ENCODE results near the gene SAMM50.
"Not testable (repeated sequence)": the region's sequence is repeated elsewhere in the genome, so short reads cannot be mapped to it uniquely, and the experiment has no call there.

SAMM50 gene

DNA sequence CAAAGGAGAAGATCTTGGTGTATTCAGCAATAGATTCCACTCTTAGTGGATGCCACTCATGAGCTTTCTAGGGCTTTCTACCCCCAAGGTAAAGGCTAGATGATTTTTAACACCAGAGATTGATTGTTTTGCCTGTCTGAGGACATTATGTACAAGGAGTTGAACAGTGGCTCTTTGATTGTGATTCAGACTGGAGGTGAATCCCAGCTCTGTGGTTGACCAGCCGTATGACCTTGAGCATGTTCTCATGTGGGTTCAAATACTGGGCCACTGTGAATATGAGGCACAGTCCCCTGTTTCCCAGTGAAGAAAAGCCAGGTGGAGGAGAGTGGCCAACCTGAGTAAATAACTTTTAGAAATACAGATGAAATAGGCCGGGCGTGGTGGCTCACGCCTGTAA lies 44.9 kb downstream of the SAMM50 start:
- DNase-seq (ENCODE audit: low spot score), result no peak

GRCh38 chr22:44001521-44001920 lies 46.3 kb downstream of the SAMM50 start:
- no peak for DNase-seq (ENCODE audit: low spot score)

DNA sequence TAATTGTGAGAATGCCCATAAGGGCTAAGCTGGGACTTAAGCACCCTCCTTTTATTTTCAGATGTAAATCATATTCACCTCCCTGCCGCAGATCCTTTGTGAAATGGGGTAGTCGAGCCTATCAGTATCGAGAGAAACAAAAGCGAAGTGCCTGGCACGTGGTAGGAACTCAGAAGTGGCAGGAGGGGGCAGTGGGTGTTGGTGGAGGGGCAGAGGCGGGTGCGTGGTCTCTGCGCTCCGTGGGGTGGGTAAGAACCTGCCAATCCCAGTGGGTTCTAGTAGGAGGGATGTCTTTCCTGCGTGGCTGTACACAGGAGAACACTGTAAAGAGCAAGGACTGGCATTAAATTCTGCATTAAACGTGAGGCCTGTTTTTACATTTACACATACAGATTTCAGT lies 47.1 kb downstream of the SAMM50 start:
- no peak for DNase-seq (ENCODE audit: low spot score)

GRCh38 chr22:44002997-44003396 lies 47.8 kb downstream of the SAMM50 start:
- DNase-seq (ENCODE audit: low spot score), result no peak

- DNase-seq (ENCODE audit: low spot score), result no peak
Measured at GRCh38 chr22:44003405-44004103, 48.3 kb downstream of the SAMM50 start.

- no peak for DNase-seq (ENCODE audit: low spot score)
Measured at GRCh38 chr22:44004104-44004460, 48.8 kb downstream of the SAMM50 start.

DNA sequence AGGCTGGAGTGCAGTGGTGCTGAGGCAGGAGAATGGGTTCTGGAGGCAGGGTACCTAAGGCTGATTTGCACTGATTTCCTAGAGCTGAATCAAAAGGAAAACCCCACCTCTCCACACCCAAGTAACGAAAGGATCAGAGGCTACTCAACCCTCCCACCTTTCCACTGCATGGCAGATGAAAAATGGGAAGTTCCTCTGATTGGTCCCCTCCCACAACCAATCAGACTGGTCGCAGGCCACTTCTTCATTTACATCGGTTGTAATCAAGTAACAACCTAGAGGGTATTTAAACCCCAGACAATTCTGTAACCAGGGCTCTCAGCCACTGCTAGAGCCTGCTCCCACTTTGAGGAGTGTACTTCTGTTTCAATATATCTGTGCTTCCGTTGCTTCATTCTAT lies 50.3 kb downstream of the SAMM50 start:
- no peak for DNase-seq (ENCODE audit: low spot score)

- no peak for DNase-seq (ENCODE audit: low spot score)
Measured at GRCh38 chr22:44012162-44012561, 56.9 kb downstream of the SAMM50 start.

DNA sequence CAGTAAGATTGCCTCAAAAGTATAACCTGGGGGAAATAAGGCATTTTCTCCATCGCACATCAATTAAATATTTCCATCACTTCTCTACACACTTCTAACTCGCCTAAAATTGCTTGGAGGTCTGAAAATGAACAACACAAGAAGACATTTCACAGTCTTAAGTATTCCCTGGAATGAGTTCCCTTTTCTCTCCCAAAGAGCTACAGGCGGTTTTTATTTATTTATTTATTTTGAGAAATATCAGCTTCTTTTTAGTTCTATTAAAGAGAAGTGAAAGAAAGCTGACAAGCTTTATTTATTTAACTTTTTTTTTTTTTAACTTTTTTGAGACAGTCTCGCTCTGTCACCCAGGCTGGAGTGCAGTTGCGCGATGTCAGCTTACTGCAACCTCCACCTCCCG lies 57.3 kb downstream of the SAMM50 start:
- DNase-seq (ENCODE audit: low spot score), result no peak

DNA sequence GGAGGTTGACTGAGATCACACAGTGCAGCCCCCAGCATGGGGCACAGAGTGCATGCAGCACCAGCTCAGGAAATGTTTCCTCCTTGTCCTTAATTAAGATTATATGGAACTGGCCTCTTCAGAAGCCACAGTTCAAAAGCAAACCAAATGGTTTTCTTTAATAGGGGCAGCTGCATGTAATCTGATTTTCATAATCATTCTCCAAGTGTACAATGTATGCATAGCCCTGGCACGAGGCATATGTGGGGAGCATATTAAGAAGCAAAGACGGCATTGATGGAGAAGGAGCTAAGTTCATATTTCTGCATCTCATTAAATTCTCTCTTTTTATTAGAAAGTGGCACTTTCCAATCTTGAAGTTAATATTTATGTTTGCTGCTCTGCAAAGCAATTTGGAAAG lies 59.0 kb downstream of the SAMM50 start:
- DNase-seq (ENCODE audit: low spot score), result no peak

- DNase-seq (ENCODE audit: low spot score), result not testable (repeated sequence)
Measured at GRCh38 chr22:44016586-44016985, 61.3 kb downstream of the SAMM50 start.

GRCh38 chr22:44018594-44018993 lies 63.4 kb downstream of the SAMM50 start:
- DNase-seq (ENCODE audit: low spot score), result no peak

- DNase-seq (ENCODE audit: low spot score), result no peak
Measured at GRCh38 chr22:44019416-44019815, 64.2 kb downstream of the SAMM50 start.

GRCh38 chr22:44019846-44020245 lies 64.6 kb downstream of the SAMM50 start:
- DNase-seq (ENCODE audit: low spot score), result no peak

GRCh38 chr22:44020981-44021380 lies 65.7 kb downstream of the SAMM50 start:
- no peak for DNase-seq (ENCODE audit: low spot score)

GRCh38 chr22:44023404-44024287 lies 68.4 kb downstream of the SAMM50 start:
- DNase-seq (ENCODE audit: low spot score), result no peak

GRCh38 chr22:44024288-44024921 lies 69.2 kb downstream of the SAMM50 start, which contains the start of gene PARVB:
Gene PARVB, plus strand, starts transcription at chr22:44024302. Its CDS starts 38 bp downstream, at chr22:44024340.
- no peak for DNase-seq (ENCODE audit: low spot score)

DNA sequence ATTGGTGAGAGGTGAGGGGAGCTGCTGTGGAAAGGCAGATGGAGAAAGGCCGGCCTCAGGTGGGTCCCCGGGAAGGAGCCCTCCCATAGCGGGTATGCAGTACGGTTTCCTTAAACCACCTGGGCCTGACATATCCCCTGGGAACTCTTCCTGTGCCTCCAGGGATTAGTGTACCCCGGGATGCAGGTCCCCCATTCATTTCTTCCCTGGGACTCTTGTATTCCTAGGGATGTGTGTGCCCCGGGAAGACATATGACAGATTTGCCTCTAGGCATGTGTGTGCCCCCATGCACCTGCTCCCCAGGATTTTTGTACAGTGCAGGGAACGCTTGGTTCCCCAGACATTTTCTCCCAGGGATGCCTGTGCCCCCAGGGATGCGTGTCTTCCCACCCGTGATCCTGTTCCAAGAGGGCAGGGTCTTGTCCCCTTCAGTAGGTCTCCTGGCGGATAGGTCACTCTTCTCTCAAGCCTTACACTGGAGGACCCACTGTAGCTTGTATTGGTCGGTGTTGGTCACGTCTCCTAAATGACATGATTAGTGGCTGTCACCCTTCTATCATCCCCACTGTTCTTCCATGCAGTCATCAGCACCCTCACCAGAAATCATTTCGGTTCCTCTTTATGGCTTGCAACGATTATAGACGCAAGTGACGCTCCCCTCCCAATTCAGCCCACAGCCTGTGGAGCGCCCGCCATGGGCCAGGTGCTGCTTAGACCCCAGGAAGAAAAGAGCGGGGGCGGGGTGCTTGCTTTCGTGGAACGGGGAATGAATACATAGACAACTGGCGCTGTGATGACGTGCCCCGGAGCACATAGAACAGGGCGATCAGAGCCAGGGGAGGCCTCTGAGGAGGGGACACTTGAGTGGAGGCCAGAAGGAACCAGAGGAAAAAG lies 70.2 kb downstream of the SAMM50 start:
- DNase-seq (ENCODE audit: low spot score), result no peak

DNA sequence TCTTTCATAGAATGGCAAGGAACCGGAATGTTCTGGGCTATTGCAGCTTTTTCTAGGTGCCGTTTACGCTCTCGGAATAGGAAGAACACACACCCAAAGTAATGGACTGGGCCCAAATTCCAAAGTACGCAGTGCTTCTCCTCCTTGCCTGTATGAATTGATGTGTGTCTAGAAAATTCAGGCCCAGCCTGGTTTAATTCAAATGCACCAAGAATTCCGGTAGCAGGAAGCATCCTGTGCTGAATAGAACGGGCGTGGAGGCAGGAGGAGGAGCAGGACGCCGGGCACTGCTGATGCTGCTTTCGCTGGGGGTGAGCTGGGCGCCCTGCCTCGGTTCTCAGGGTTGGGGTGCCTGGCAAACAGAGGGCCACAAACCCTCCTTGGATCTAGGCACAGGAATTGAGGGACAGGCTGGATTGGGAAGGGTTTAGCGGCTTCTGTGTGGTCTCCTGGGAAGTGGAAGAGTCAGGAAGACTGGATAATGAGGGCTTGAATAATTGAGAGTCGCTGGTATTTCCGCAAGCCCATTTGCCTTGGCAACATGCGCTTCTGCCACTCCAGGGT lies 70.9 kb downstream of the SAMM50 start:
- DNase-seq (ENCODE audit: low spot score), result no peak

DNA sequence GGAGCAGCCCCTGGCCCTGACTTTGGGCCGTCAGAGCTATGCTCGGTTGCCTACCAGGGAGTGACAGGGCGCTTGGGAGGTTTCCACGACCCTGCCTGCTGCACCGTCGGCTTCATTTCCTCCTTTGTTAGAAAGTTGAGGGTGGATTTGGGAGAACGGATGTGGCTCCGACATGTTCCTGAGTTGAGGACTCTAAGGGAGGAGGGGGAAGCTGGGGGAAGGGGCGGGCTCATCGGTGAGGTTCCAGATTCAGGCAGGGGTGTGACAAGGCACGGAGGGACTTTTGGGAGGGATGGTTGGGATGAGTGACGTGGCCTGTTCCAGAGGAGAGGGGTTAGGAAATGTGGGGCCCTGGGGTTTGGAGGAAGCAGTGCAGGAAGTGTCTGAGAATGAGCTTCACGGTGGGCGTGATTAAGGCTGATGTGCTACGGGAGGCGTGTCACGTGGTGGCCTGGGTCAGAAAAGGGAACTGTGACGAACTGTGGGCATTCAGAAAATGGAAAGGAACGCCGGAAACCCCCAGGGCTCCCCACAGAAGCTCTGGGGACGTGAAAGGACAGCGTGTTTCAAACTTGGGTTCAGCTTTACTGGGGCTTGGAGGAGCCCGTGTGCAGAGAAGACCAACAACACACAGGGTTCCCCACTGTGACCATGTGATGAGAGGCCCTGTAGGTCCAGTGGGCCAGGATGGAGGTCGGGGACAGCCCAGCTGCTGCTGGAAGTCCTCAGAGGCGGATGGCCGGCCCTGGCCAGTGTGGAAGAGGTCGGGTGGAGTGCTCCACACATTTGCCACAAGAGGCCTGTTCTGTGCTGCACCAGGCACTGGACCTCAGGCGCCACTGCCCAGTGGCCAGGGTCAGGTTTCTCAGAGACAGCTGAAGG lies 71.6 kb downstream of the SAMM50 start:
- DNase-seq (ENCODE audit: low spot score), result no peak

GRCh38 chr22:44028091-44028490 lies 72.8 kb downstream of the SAMM50 start:
- DNase-seq (ENCODE audit: low spot score), result no peak
